Middle frontal gyrus (tissue), 1 donor: ENCODE results near the gene KRTAP1-4.
"Not testable (repeated sequence)": the region's sequence is repeated elsewhere in the genome, so short reads cannot be mapped to it uniquely, and the experiment has no call there.

Experiments
- DNase-seq: peaks from one replicate; pipeline ENCODE4 v3.0.0-alpha.2; 2015; ENCODE audit warnings: low spot score; ENCODE audit errors: extremely low spot score

KRTAP1-4 gene

GRCh38 chr17:41029633-41030245 is at the start of gene KRTAP1-4:
Gene KRTAP1-4, minus strand, starts transcription at chr17:41030195. Its CDS starts 117 bp downstream, at chr17:41030078.
- no peak for DNase-seq

GRCh38 chr17:41076788-41077187 is 46.8 kb upstream of the KRTAP1-4 start:
- DNase-seq = no peak

DNA sequence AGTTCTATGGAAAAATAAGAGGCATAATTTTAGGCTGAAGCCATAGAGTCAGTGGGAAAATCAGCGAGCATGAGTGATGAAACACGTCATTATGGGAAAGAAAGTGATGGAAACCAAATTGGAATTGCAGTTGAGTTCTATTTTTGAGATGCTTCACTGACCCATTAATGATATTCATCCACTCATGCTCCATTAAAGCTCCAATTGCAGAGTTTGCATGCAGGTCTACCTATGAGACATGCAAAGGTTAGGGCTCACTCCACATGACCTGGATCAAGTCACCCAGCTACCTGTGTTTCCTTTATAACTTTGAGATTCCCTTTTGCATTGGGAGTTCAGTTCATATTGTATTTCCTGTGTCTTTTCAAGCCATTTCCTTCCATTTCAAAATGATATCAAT is 43.7 kb upstream of the KRTAP1-4 start:
- DNase-seq = no peak

- no peak for DNase-seq
These were observed 41.8 kb upstream of the KRTAP1-4 start for GRCh38 chr17:41071606-41072360.

GRCh38 chr17:41069031-41069430 is 39.0 kb upstream of the KRTAP1-4 start:
- DNase-seq = no peak

GRCh38 chr17:41067281-41067680 is 37.3 kb upstream of the KRTAP1-4 start:
- DNase-seq = no peak

DNA sequence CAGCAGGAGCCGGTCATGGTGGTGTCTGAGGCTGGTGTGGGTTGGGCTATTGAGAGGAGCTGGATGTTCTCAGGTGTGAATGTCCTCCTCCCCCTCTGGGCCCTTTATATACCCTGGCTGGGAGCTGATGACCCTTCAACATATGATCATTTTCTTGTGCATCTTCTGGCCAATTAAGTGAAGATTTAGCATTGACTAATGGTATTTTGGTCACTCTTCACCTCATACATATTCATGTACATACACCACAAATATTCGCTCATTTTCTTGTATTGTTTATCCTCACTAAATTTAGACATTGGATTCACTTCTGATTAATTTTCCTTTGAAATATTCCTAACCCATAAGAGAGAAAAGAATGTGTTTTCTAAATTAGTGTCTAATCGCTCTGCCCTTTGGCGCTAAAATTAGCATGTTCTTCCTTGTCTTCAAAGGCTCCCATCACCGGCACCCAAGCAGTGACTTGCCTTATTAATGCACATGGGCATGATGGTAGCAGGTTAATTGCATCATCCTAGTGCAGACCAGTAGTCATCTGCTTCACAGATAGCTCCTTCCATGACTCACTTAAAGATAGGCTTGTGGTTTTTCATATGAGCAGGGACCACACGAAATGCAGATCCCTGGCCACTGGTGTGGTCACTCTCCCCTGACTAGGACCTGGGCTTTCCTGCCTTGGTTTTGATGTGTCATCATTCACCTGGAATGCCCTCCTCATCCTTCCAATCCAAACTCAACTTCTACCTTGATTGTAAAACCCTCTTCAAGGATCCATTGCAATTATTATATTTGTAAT is 36.0 kb upstream of the KRTAP1-4 start, which contains the start of gene KRTAP2-4:
Gene KRTAP2-4, minus strand, starts transcription at position 51 of the 796 bp plus-strand sequence. Its CDS starts 34 bp downstream, at position 17.
- DNase-seq = no peak

GRCh38 chr17:41065016-41065689 is 35.2 kb upstream of the KRTAP1-4 start:
- not testable (repeated sequence) for DNase-seq

GRCh38 chr17:41064301-41064700 is 34.3 kb upstream of the KRTAP1-4 start:
- no peak for DNase-seq

DNA sequence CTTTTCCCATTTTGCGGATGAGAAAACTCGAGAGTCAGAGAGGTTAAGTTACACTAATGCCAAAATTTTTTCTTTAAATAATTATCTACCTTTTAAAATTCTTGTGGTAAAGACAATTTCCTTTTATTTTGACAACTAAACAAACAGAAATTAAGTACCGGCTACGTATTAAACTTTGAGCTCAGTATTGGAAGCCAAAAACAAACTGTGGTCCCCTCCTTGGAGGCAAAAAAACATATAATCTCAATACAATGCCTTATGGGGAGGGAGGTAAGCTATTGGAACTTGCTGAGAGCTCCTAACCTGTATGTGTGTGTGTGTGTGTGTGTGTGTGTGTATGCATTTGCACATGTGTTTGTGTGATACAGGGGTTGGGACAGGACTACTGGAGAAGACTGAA is 33.5 kb upstream of the KRTAP1-4 start:
- no peak for DNase-seq

DNA sequence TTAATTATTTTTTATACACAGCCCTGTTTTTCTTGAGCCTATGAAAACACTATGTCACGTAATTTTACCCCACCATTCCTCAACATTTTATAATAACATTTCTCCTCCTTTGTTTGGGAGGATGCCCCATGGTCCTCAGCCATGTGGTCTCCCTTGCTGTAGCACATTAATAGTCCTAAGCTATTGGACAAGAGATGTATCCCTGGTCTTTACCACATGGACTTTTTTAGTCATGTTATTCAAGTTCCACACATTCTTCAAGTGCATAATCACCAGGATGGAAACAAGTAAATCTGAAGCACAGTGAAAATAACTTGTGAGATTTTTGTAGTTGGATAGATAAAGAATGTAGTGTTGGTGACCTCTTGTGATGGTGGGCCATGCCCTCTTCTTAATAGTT is 32.0 kb upstream of the KRTAP1-4 start:
- no peak for DNase-seq

DNA sequence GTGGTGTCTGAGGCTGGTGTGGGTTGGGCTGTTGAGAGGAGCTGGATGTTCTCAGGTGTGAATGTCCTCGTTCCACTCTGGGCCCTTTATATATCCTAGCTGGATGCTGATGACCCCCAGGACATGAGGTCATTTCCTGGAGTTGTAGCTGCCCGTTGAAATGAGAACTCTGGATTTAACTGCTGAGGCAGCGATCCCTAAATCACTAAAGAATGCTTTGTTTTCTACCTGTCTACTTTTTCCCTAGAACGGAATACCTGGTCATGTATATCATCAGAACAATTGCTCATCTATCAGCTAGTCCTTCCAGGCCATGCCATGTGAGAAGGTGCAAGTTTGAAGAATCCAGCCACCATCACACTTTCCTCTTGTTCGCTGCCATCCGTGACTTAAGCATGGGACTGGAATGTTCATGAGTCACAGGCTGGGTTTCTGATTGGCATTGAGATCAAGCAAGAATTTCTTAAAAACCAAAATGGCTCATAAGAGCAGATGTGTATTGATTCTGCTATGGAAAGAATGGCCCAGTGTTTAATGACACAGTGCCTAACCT is 30.1 kb upstream of the KRTAP1-4 start, which contains the start of gene KRTAP2-3:
Gene KRTAP2-3, minus strand, starts transcription at position 63 of the 553 bp plus-strand sequence. CDS start 64 bp downstream, outside the sequence.
- DNase-seq = no peak

- not testable (repeated sequence) for DNase-seq
These were observed 29.5 kb upstream of the KRTAP1-4 start for GRCh38 chr17:41059276-41060051.

DNA sequence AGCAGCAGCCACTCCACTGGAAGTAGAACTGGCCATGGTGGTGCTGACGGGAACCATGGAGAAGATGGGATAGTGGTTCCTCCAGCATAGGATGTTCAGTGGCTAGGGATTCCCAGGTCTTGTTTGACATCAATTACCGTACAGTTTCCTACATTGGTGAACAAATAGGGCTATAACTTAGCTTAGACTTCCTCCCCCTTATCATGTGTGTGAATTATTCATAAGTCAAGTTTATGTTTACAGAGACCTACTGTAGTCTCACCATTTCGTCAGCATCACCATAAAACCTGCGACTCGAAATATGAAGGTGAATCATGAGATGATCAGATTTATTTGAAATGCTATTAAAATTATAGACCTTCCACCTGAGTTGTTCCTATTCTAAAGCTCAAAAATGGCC is 28.7 kb upstream of the KRTAP1-4 start:
- no peak for DNase-seq

- no peak for DNase-seq
These were observed 27.6 kb upstream of the KRTAP1-4 start for GRCh38 chr17:41057547-41057946.

DNA sequence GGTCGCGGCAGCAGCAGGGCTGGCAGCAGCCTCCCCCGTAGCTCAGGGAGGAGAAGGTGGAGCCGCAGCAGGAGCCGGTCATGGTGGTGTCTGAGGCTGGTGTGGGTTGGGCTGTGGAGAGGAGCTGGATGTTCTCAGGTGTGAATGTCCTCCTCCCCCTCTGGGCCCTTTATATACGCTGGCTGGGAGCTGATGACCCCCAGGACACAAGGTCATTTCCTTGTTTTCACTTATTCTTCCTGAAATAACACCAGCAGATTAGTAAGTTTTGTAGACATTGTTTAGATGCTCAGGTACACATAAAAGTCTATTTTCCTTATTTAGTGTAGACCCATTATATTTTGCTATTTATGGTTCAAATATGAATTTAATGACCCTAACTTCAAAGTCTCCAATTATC is 25.1 kb upstream of the KRTAP1-4 start, which contains the start of gene KRTAP2-2:
Gene KRTAP2-2, minus strand, starts transcription at position 101 of the 400 bp plus-strand sequence. Its CDS starts 19 bp downstream, at position 82.
- DNase-seq = not testable (repeated sequence)

DNA sequence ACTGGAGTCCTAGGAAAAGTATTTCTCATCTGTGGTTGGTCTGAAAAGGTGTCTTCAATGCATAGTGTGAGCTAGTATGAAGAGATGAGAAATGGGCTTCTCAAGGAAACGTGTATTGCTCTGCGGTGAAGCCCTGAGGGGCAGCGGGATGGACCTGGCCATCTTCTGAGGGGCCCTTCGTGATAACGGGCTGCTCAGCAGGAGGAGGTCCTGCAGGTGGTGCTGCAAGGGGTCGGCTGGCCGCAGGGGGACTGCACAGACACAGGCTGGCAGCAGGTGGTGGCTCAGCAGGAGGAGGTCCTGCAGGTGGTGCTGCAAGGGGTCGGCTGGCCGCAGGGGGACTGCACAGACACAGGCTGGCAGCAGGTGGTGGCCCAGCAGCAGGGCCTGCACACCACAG is 24.6 kb upstream of the KRTAP1-4 start:
- not testable (repeated sequence) for DNase-seq

DNA sequence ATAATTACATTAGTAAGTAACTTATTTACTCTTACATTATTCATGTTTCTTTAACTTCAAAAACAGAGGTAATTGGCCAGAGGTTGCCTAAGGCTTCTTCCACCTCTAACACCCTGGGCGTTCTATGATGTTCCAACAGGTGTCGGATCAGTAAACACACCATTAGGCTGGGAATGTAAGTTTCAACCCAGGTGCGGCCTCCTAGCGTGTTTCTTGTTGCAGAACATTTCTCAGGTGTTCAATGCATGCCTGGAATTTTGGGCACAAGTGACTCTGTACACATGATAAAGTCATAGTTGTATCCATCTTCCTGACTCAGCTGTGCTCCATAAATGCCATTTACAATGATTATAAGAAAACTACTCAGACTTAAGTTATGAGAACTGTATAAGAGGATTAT is 24.0 kb upstream of the KRTAP1-4 start:
- no peak for DNase-seq

DNA sequence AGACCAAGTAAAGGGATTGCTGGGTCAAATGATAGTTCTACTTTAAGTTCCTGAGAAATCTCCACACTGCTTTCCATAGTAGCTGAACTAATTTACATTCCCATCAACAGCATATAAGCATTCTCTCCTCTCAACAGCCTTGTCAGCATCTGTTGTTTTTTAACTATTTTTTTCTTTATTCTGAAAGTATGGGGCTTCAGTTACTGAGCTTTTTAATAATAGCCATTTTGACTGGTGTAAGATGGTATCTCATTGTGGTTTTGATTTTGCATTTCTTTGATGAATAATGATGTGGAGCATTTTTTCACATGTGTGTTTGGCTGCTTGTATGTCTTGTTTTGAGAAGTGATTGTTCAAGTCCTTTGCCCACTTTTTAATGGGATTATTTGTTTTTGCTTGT is 22.6 kb upstream of the KRTAP1-4 start:
- no peak for DNase-seq

DNA sequence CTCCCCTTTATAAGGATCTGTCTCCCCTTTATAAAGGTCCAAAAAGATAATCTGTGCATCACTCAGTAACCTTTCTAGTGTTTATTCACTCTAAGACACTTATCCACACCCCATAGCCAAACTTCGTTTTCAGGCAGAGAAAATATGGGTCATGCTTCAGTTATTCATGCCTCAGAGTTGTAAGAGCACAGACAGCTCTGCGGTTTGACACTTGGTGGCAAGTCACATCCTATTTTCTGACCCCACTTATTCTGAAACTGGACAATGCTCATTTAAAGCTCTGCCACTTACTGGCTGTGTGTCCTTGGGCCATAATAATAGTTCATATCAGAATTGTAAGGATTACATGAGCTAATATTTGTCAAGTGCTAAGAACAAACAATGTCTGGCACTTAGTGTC is 19.1 kb upstream of the KRTAP1-4 start:
- DNase-seq = no peak
